ENCODE data around the gene PARP11. TPM values are rescaled to one million over a fixed set of nuclear protein-coding genes. Genes with fewer than 3 reads are reported as not detected.

The PARP11 gene
- total RNA-seq, 1 donor = 9.4 TPM

- Histone ChIP-seq H3K9me3 (ENCODE audit: low read depth, low read length) (no peaks in the 10 kb centered on the region), H4K20me1 (ENCODE audit: insufficient read depth, low read length) (no peaks in the 10 kb centered on the region), H3K79me2 (ENCODE audit: insufficient read depth, low read length) (no peaks in the 10 kb centered on the region), H2AFZ (ENCODE audit: low read length) (no peak overlapping the region), H3K36me3 (ENCODE audit: insufficient read depth, low read length) (no peaks in the 10 kb centered on the region), H3K27ac (ENCODE audit: low read depth, low read length) (no peak overlapping the region), H3K4me3 (ENCODE audit: insufficient read depth, low read length) (no peak overlapping the region), H3K4me1 (ENCODE audit: insufficient read depth, low read length) (no peaks in the 10 kb centered on the region), H3K27me3 (ENCODE audit: insufficient read depth, low read length) (no peaks in the 10 kb centered on the region), H3K4me2 (ENCODE audit: insufficient read depth, low read length) (no peak overlapping the region)
- DNase-seq (ENCODE audit: insufficient read length, low spot score, missing footprints) = no peak
- TF ChIP-seq CTCF (IDR thresholded peaks at IDR 0.05; ENCODE audit: extremely low read depth, low read depth, low read length) = no peak
Measured at GRCh38 chr12:3815094-3815766, 58.0 kb downstream of the PARP11 start.

- H3K36me3 ChIP-seq (ENCODE audit: insufficient read depth, low read length) = no peaks in the 10 kb centered on the region
- no peak for TF ChIP-seq CTCF (IDR thresholded peaks at IDR 0.05; ENCODE audit: extremely low read depth, low read depth, low read length)
- H3K9me3 ChIP-seq (ENCODE audit: low read depth, low read length) = no peaks in the 10 kb centered on the region
- DNase-seq (ENCODE audit: insufficient read length, low spot score, missing footprints) = no peak
- H3K4me1 ChIP-seq (ENCODE audit: insufficient read depth, low read length) = no peaks in the 10 kb centered on the region
- H3K27me3 ChIP-seq (ENCODE audit: insufficient read depth, low read length) = no peaks in the 10 kb centered on the region
- H3K4me2 ChIP-seq (ENCODE audit: insufficient read depth, low read length) = no peak overlapping the region
- no peak overlapping the region for H3K27ac ChIP-seq (ENCODE audit: low read depth, low read length)
- H2AFZ ChIP-seq (ENCODE audit: low read length) = no peak overlapping the region
- no peaks in the 10 kb centered on the region for H4K20me1 ChIP-seq (ENCODE audit: insufficient read depth, low read length)
- H3K4me3 ChIP-seq (ENCODE audit: insufficient read depth, low read length) = no peak overlapping the region
- no peaks in the 10 kb centered on the region for H3K79me2 ChIP-seq (ENCODE audit: insufficient read depth, low read length)
Measured at GRCh38 chr12:3810540-3810939, 62.7 kb downstream of the PARP11 start.

- peaks cover 4% of the 10 kb centered on the region for H3K4me1 ChIP-seq (ENCODE audit: insufficient read depth, low read length)
- no peaks in the 10 kb centered on the region for H3K9me3 ChIP-seq (ENCODE audit: low read depth, low read length)
- no peak for TF ChIP-seq CTCF (IDR thresholded peaks at IDR 0.05; ENCODE audit: extremely low read depth, low read depth, low read length)
- no peaks in the 10 kb centered on the region for H3K79me2 ChIP-seq (ENCODE audit: insufficient read depth, low read length)
- no peak overlapping the region for H3K4me3 ChIP-seq (ENCODE audit: insufficient read depth, low read length)
- H2AFZ ChIP-seq (ENCODE audit: low read length) = no peak overlapping the region
- H3K27me3 ChIP-seq (ENCODE audit: insufficient read depth, low read length) = no peaks in the 10 kb centered on the region
- no peak overlapping the region for H3K4me2 ChIP-seq (ENCODE audit: insufficient read depth, low read length)
- no peak for DNase-seq (ENCODE audit: insufficient read length, low spot score, missing footprints)
- no peaks in the 10 kb centered on the region for H3K36me3 ChIP-seq (ENCODE audit: insufficient read depth, low read length)
- H3K27ac ChIP-seq (ENCODE audit: low read depth, low read length) = no peak overlapping the region
- H4K20me1 ChIP-seq (ENCODE audit: insufficient read depth, low read length) = no peaks in the 10 kb centered on the region
Measured at GRCh38 chr12:3810016-3810370, 63.2 kb downstream of the PARP11 start.

- Histone ChIP-seq H3K27me3 (ENCODE audit: insufficient read depth, low read length) (no peaks in the 10 kb centered on the region), H3K9me3 (ENCODE audit: low read depth, low read length) (no peaks in the 10 kb centered on the region), H3K79me2 (ENCODE audit: insufficient read depth, low read length) (no peaks in the 10 kb centered on the region), H3K4me2 (ENCODE audit: insufficient read depth, low read length) (no peak overlapping the region), H2AFZ (ENCODE audit: low read length) (no peak overlapping the region), H4K20me1 (ENCODE audit: insufficient read depth, low read length) (no peaks in the 10 kb centered on the region), H3K4me1 (ENCODE audit: insufficient read depth, low read length) (peaks cover 6% of the 10 kb centered on the region), H3K4me3 (ENCODE audit: insufficient read depth, low read length) (no peak overlapping the region), H3K36me3 (ENCODE audit: insufficient read depth, low read length) (no peaks in the 10 kb centered on the region), H3K27ac (ENCODE audit: low read depth, low read length) (no peak overlapping the region)
- DNase-seq (ENCODE audit: insufficient read length, low spot score, missing footprints) = no peak
- no peak for TF ChIP-seq CTCF (IDR thresholded peaks at IDR 0.05; ENCODE audit: extremely low read depth, low read depth, low read length)
Measured at GRCh38 chr12:3809357-3810015, 63.7 kb downstream of the PARP11 start.
